GM13976 (cell line): ENCODE measurements around the gene CEACAM16.

Experiments used
- DNase-seq: peaks from one replicate; pipeline ENCODE4 v3.0.0; 2012; ENCODE audit warnings: low spot score
- CTCF ChIP-seq: IDR thresholded peaks from 2 replicates; pipeline ENCODE4 v1.5.1; 2012; ENCODE audit warnings: borderline replicate concordance, mild to moderate bottlenecking; ENCODE audit not compliant: insufficient read depth; ENCODE audit errors: extremely low read depth, missing control alignments, control extremely low read depth
- in situ Hi-C: fragments of 300-500 bp; cut with MboI; formaldehyde crosslinking; loops from one replicate; pipeline ENCODE4 v1.12.0; 2022; ENCODE audit warnings: low sequenced_read_pairs, mixed read lengths, inconsistent platforms; ENCODE audit not compliant: unreplicated experiment

The CEACAM16 gene

GRCh38 chr19:44692379-44692721 is 6.6 kb upstream of the CEACAM16 start:
- TF ChIP-seq CTCF: no peak
- in situ Hi-C loops: no loop called here
- DNase-seq: no peak

GRCh38 chr19:44694184-44694579 is 4.8 kb upstream of the CEACAM16 start:
- in situ Hi-C loops: no loop called here
- peak; percentile 37 for TF ChIP-seq CTCF
- no peak for DNase-seq

GRCh38 chr19:44696939-44697669 is 1.8 kb upstream of the CEACAM16 start:
- in situ Hi-C loops: no loop called here
- no peak for DNase-seq
- TF ChIP-seq CTCF: no peak

GRCh38 chr19:44697670-44698034 is 1.3 kb upstream of the CEACAM16 start:
- no peak for DNase-seq
- in situ Hi-C loops: no loop called here
- no peak for TF ChIP-seq CTCF

GRCh38 chr19:44700547-44700946 is 1.6 kb downstream of the CEACAM16 start:
- no peak for TF ChIP-seq CTCF
- no peak for DNase-seq
- in situ Hi-C loops: no loop called here

- in situ Hi-C loops: no loop called here
Measured at GRCh38 chr19:44701228-44701627, 2.3 kb downstream of the CEACAM16 start.

More at GRCh38 chr19:44701228-44701627, 2.3 kb downstream of the CEACAM16 start:
- no peak for DNase-seq
- no peak for TF ChIP-seq CTCF
